Gastrocnemius medialis (tissue), 4 donors: Measurements from ENCODE around the gene GRID2. TPM values are rescaled to one million over a fixed set of nuclear protein-coding genes. Genes with fewer than 3 reads are reported as not detected.

Experiments used
- ATAC-seq, 2 donors: fragments of 150-250 bp; one replicate each; pipeline ENCODE4 v1.9.1; 2016
- DNase-seq, 2 donors: peaks; one replicate each; pipeline ENCODE4 v3.0.0-alpha.2; 2019
- H3K27ac ChIP-seq, 4 donors: fragments of 200-600 bp; sonication (generic); 1 replicate in 1 of 4; 2 replicates in 3 of 4; pipeline ENCODE4 v1.5.1; 2016 to 2018; ENCODE audit warnings: mild to moderate bottlenecking in 2 of 4, moderate library complexity in 1 of 4
- H3K27me3 ChIP-seq, 3 donors: fragments of 200-600 bp; sonication (generic) in 2 of 3; 1 replicate in 1 of 3; 2 replicates in 2 of 3; pipeline versions ENCODE4 v1.5.1 to v1.6.0; 2016 to 2019; ENCODE audit warnings: mild to moderate bottlenecking in 1 of 3, moderate library complexity in 1 of 3
- H3K36me3 ChIP-seq, 2 donors: fragments of 200-600 bp; sonication (generic) in 1 of 2; one replicate each; pipeline ENCODE4 v1.5.1; 2017 to 2018
- H3K4me1 ChIP-seq, 2 donors: fragments of 200-600 bp; sonication (generic) in 1 of 2; one replicate each; pipeline ENCODE4 v1.5.1; 2016 to 2017; ENCODE audit warnings: mild to moderate bottlenecking in 2 of 2
- H3K4me3 ChIP-seq, 4 donors: fragments of 200-600 bp; sonication (generic) in 3 of 4; 1 replicate in 1 of 4; 2 replicates in 3 of 4; pipeline ENCODE4 v1.5.1; 2016 to 2019; ENCODE audit warnings: mild to moderate bottlenecking in 2 of 4
- H3K9me3 ChIP-seq, 3 donors: fragments of 200-600 bp; sonication (generic) in 2 of 3; 1 replicate in 1 of 3; 2 replicates in 2 of 3; pipeline ENCODE4 v1.5.1; 2016 to 2019
- CTCF ChIP-seq, 5 experiments: fragments of 450-650 bp in 3 of 5; fragments of 200-600 bp in 2 of 5; sonication (generic) in 2 of 5; IDR thresholded peaks in 4 of 5; conservative IDR thresholded peaks in 1 of 5; 1 replicate in 4 of 5; 2 replicates in 1 of 5; pipeline ENCODE4 v1.5.1; 2016 to 2019; ENCODE audit warnings: antibody characterized with exemption in 5 of 5, mild to moderate bottlenecking in 3 of 5, moderate library complexity in 3 of 5
- POLR2A ChIP-seq, 2 donors: fragments of 450-650 bp; IDR thresholded peaks; one replicate each; pipeline ENCODE4 v1.6.1; 2017; ENCODE audit warnings: antibody characterized with exemption in 2 of 2, mild to moderate bottlenecking in 2 of 2, moderate library complexity in 2 of 2
- in situ Hi-C, 4 donors: fragments of 200-750 bp; cut with MboI; loops; one replicate each; pipeline versions ENCODE4 v1.15.0 to v1.8.0; 2017; ENCODE audit warnings: low sequenced_read_pairs in 4 of 4
- intact Hi-C: fragments of 100-400 bp; cut with DNase I; formaldehyde crosslinking; loops from one replicate; pipeline ENCODE4 v1.15.1; 2023; ENCODE audit warnings: low total_unique reads
- total RNA-seq, 4 donors: library from RNA; depleted of rRNA; stranded (reverse); fragments of >200 nt; gene quantifications; one replicate each; pipeline versions ENCODE4 v1.1.0 to v1.2.3, GENCODE V29; 2016

The GRID2 gene
- total RNA-seq, 4 donors from 2014 or later = not detected

DNA sequence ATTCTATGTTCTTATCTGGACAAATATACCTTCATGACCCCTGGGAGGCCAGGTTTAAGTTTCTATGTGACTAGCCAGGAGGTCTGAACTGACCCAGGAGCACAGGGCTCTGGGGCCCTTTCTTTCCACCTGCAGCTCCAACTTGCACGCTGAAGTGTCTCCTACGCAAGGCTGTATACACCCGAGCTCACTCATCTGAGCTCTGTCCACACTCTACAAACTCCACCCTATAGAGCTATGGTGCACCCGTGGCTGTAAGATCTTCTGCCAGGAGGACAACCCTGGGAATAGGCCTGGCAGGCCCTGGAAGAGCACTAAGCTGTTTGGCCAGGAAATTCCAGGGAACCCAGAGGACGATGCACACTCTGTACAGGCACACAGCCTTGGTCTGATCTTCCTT is 1464.2 kb downstream of the GRID2 start:
- no peak for DNase-seq

GRCh38 chr4:93770201-93770600 is 1466.4 kb downstream of the GRID2 start:
- Histone ChIP-seq H3K27me3 (no peaks in the 10 kb centered on the region), H3K4me1 (no peaks in the 10 kb centered on the region), H3K9me3 (no peaks in the 10 kb centered on the region), H3K27ac (no peak overlapping the region), H3K4me3 (no peak overlapping the region), H3K36me3 (no peaks in the 10 kb centered on the region)
- intact Hi-C loops (no loop called here), in situ Hi-C loops (no loop called here)
- DNase-seq (no peak), ATAC-seq (no peak)
- TF ChIP-seq POLR2A (IDR thresholded peaks at IDR 0.05) = no peak
- TF ChIP-seq CTCF (IDR thresholded peaks at IDR 0.05 in 4 of 5, conservative IDR thresholded peaks at IDR 0.05 in 1 of 5) = no peak

More for the DNA sequence above, 1464.2 kb downstream of the GRID2 start:
- no peak for TF ChIP-seq CTCF (IDR thresholded peaks at IDR 0.05 in 4 of 5, conservative IDR thresholded peaks at IDR 0.05 in 1 of 5)
- TF ChIP-seq POLR2A (IDR thresholded peaks at IDR 0.05) = no peak
- Histone ChIP-seq H3K4me3 (no peak overlapping the region), H3K27me3 (no peaks in the 10 kb centered on the region), H3K9me3 (no peaks in the 10 kb centered on the region), H3K27ac (no peak overlapping the region), H3K36me3 (no peaks in the 10 kb centered on the region), H3K4me1 (no peaks in the 10 kb centered on the region)
- in situ Hi-C loops = no loop called here
- ATAC-seq = no peak
- intact Hi-C loops = no loop called here

GRCh38 chr4:93771640-93772411 is 1468.1 kb downstream of the GRID2 start:
- no peaks in the 10 kb centered on the region for H3K9me3 ChIP-seq
- ATAC-seq = no peak
- H3K4me1 ChIP-seq = no peaks in the 10 kb centered on the region
- DNase-seq = no peak
- TF ChIP-seq CTCF (IDR thresholded peaks at IDR 0.05 in 4 of 5, conservative IDR thresholded peaks at IDR 0.05 in 1 of 5) = no peak
- no peak for TF ChIP-seq POLR2A (IDR thresholded peaks at IDR 0.05)
- no peaks in the 10 kb centered on the region for H3K36me3 ChIP-seq
- intact Hi-C loops (no loop called here), in situ Hi-C loops (no loop called here)
- no peak overlapping the region for H3K4me3 ChIP-seq
- no peaks in the 10 kb centered on the region for H3K27me3 ChIP-seq
- no peak overlapping the region for H3K27ac ChIP-seq

GRCh38 chr4:93772858-93773257 is 1469.1 kb downstream of the GRID2 start:
- DNase-seq = no peak
- ATAC-seq = no peak
- H3K36me3 ChIP-seq = no peaks in the 10 kb centered on the region
- in situ Hi-C loops (no loop called here), intact Hi-C loops (no loop called here)
- TF ChIP-seq CTCF (IDR thresholded peaks at IDR 0.05 in 4 of 5, conservative IDR thresholded peaks at IDR 0.05 in 1 of 5) (no peak), POLR2A (IDR thresholded peaks at IDR 0.05) (no peak)
- H3K4me1 ChIP-seq = no peaks in the 10 kb centered on the region
- H3K4me3 ChIP-seq = no peak overlapping the region
- no peak overlapping the region for H3K27ac ChIP-seq
- no peaks in the 10 kb centered on the region for H3K9me3 ChIP-seq
- no peaks in the 10 kb centered on the region for H3K27me3 ChIP-seq

- no peak for ATAC-seq
- H3K9me3 ChIP-seq = no peaks in the 10 kb centered on the region
- in situ Hi-C loops = no loop called here
- H3K36me3 ChIP-seq = no peaks in the 10 kb centered on the region
- no peak for DNase-seq
- intact Hi-C loops = no loop called here
- no peak overlapping the region for H3K27ac ChIP-seq
- no peak overlapping the region for H3K4me3 ChIP-seq
- no peak for TF ChIP-seq CTCF (IDR thresholded peaks at IDR 0.05 in 4 of 5, conservative IDR thresholded peaks at IDR 0.05 in 1 of 5)
- no peak for TF ChIP-seq POLR2A (IDR thresholded peaks at IDR 0.05)
- H3K27me3 ChIP-seq = no peaks in the 10 kb centered on the region
- H3K4me1 ChIP-seq = no peaks in the 10 kb centered on the region
These were observed 1471.8 kb downstream of the GRID2 start for GRCh38 chr4:93775551-93775950.
